HepG2 (cell line): ENCODE data around the gene DOK5. TPM values are rescaled to one million over a fixed set of nuclear protein-coding genes. Genes with fewer than 3 reads are reported as not detected.

Experiments
- ATAC-seq: fragments of 200-7000 bp; cut with Tn5 transposase; 3 replicates; pipeline ENCODE4 v1.9.1; 2020; ENCODE audit warnings: mild to moderate bottlenecking, moderate library complexity
- BruUV-seq: library from RNA; stranded (reverse); fragments of 400-500 nt; replicated peaks from 2 replicates; lab custom pipeline; 2021; lab: Mats Ljungman, UMichigan
- CTCF ChIA-PET: fragments of 300-600 bp; formaldehyde crosslinking; extraction: SDS; loops from one replicate; lab custom pipeline; 2021; ENCODE audit warnings: low total read pairs, inconsistent platforms, low intra/inter-chr PET ratio; lab: Yijun Ruan, JAX
- POLR2A ChIA-PET: fragments of 350-600 bp; sonication (Branson Sonifier 250); formaldehyde crosslinking; loops from one replicate; lab custom pipeline; 2020; ENCODE audit warnings: antibody characterized with exemption, inconsistent platforms; lab: Yijun Ruan, JAX
- DNase-seq: peaks from one replicate; pipeline ENCODE4 v3.0.0-alpha.2; 2015; ENCODE audit warnings: low spot score
- FAIRE-seq: peaks from 3 replicates; lab custom pipeline; 2011; peaks lifted over from hg19 to GRCh38; lab: Jason Lieb, UNC
- H2AFZ ChIP-seq: one replicate; pipeline ENCODE4 v1.6.1; 2011; ENCODE audit warnings: low read length, inconsistent platforms
- H3K27ac ChIP-seq: fragments of 300-600 bp; 3 replicates; pipeline ENCODE4 v1.8.0; 2011; ENCODE audit warnings: mixed run types, mild to moderate bottlenecking, mixed read lengths, low read length, inconsistent platforms; ENCODE audit not compliant: insufficient read depth; ENCODE audit errors: extremely low read length
- H3K27me3 ChIP-seq, 2 experiments: fragments of 200-600 bp in 1 of 2; 2 replicates in 1 of 2; 3 replicates in 1 of 2; pipeline versions ENCODE4 v1.6.0 to v1.8.0; 2011; ENCODE audit warnings: low read length in 2 of 2, mild to moderate bottlenecking in 2 of 2, moderate library complexity in 2 of 2, inconsistent platforms in 1 of 2; ENCODE audit not compliant: insufficient read depth in 2 of 2, control insufficient read depth in 1 of 2
- H3K36me3 ChIP-seq, 2 experiments: fragments of 200-600 bp in 1 of 2; replicated peaks in 1 of 2; 2 replicates in 1 of 2; 3 replicates in 1 of 2; pipeline versions ENCODE4 v1.5.1 to v1.8.0; 2011; ENCODE audit warnings: low read length in 2 of 2, inconsistent platforms in 1 of 2; ENCODE audit not compliant: insufficient read depth in 2 of 2, control insufficient read depth in 1 of 2
- H3K4me1 ChIP-seq: 2 replicates; pipeline ENCODE4 v1.5.1; 2012; ENCODE audit warnings: low read length, inconsistent platforms; ENCODE audit not compliant: insufficient read depth
- H3K4me2 ChIP-seq: 2 replicates; pipeline ENCODE4 v1.6.0; 2011; ENCODE audit warnings: low read depth, low read length, inconsistent platforms
- H3K4me3 ChIP-seq, 3 experiments: fragments of 200-600 bp in 1 of 3; sonication (generic), shearing (Covaris generic) in 1 of 3; replicated peaks in 1 of 3; 2 replicates each; pipeline ENCODE4 v1.5.1; 2011 to 2016; ENCODE audit warnings: low read length in 3 of 3, inconsistent platforms in 2 of 3, low read depth in 2 of 3, mild to moderate bottlenecking in 2 of 3, control low read depth in 1 of 3, mixed read lengths in 1 of 3; ENCODE audit not compliant: insufficient read depth in 1 of 3
- H3K79me2 ChIP-seq: one replicate; pipeline ENCODE4 v1.6.1; 2011; ENCODE audit warnings: low read length, inconsistent platforms; ENCODE audit not compliant: insufficient read depth
- H3K9ac ChIP-seq: 2 replicates; pipeline ENCODE4 v1.6.0; 2011; ENCODE audit warnings: mild to moderate bottlenecking, low read depth, low read length, inconsistent platforms; ENCODE audit not compliant: insufficient read depth
- H3K9me3 ChIP-seq: 2 replicates; pipeline ENCODE4 v1.5.1; 2012; ENCODE audit warnings: mild to moderate bottlenecking, low read length
- H4K20me1 ChIP-seq: 2 replicates; pipeline ENCODE4 v1.6.0; 2011; ENCODE audit warnings: inconsistent platforms, mild to moderate bottlenecking, low read length, moderate library complexity; ENCODE audit not compliant: insufficient read depth
- CBX5 ChIP-seq: sonication (generic); formaldehyde crosslinking; IDR thresholded peaks from 2 replicates; pipeline ENCODE4 v1.4.0; 2020; ENCODE audit warnings: missing genetic modification reagents, borderline replicate concordance
- CENPX ChIP-seq: sonication (generic); formaldehyde crosslinking; IDR thresholded peaks from 2 replicates; pipeline ENCODE4 v1.9.0; 2021; ENCODE audit warnings: mild to moderate bottlenecking, missing genetic modification reagents, moderate library complexity
- GATA4 ChIP-seq: sonication (generic); IDR thresholded peaks from 2 replicates; pipeline ENCODE4 v1.6.1; 2016; ENCODE audit warnings: antibody characterized with exemption, low read depth, borderline replicate concordance
- ISX ChIP-seq: sonication (generic); formaldehyde crosslinking; conservative IDR thresholded peaks from 2 replicates; pipeline ENCODE4 v1.5.0; 2020; ENCODE audit warnings: missing genetic modification reagents
- MLXIP ChIP-seq: sonication (generic); formaldehyde crosslinking; IDR thresholded peaks from 2 replicates; pipeline ENCODE4 v1.9.0; 2021; ENCODE audit warnings: missing genetic modification reagents, borderline replicate concordance
- ZNF276 ChIP-seq: sonication (generic); formaldehyde crosslinking; IDR thresholded peaks from 2 replicates; pipeline ENCODE4 v1.4.0; 2020; ENCODE audit warnings: mild to moderate bottlenecking, low read depth, missing genetic modification reagents
- ZNF331 ChIP-seq: sonication (generic); formaldehyde crosslinking; IDR thresholded peaks from 2 replicates; pipeline ENCODE4 v1.4.0; 2020; ENCODE audit warnings: missing genetic modification reagents
- ZNF34 ChIP-seq: sonication (generic); formaldehyde crosslinking; IDR thresholded peaks from 2 replicates; pipeline ENCODE4 v1.4.0; 2020; ENCODE audit warnings: mild to moderate bottlenecking, missing genetic modification reagents, borderline replicate concordance
- ZNF446 ChIP-seq: sonication (generic); formaldehyde crosslinking; IDR thresholded peaks from 2 replicates; pipeline ENCODE4 v1.5.0; 2020; ENCODE audit warnings: mild to moderate bottlenecking, missing genetic modification reagents
- ZNF619 ChIP-seq: sonication (generic); formaldehyde crosslinking; IDR thresholded peaks from 2 replicates; pipeline ENCODE4 v1.4.0; 2020; ENCODE audit warnings: mild to moderate bottlenecking, missing genetic modification reagents
- ZNF660 ChIP-seq: sonication (generic); formaldehyde crosslinking; IDR thresholded peaks from 2 replicates; pipeline ENCODE4 v1.5.1; 2020; ENCODE audit warnings: mild to moderate bottlenecking, low read depth, missing genetic modification reagents, borderline replicate concordance
- ZNF800 ChIP-seq: sonication (generic); formaldehyde crosslinking; IDR thresholded peaks from 2 replicates; pipeline ENCODE4 v1.4.0; 2020; ENCODE audit warnings: missing genetic modification reagents
- WGBS: methylation state at CpG from one replicate; pipeline ENCODE4 v1.1.6; 2017; ENCODE audit warnings: low lambda C conversion rate; 5-methylcytosine and 5-hydroxymethylcytosine counted together
- in situ Hi-C: cut with HindIII; loops from 2 replicates; pipeline ENCODE4 v1.10.0; 2017; ENCODE audit warnings: low pct_unique_long_range_greater_than_20kb; ENCODE audit not compliant: extremely low pct_ligation_motif_present
- intact Hi-C: fragments of 100-400 bp; cut with micrococcal nuclease; formaldehyde crosslinking; loops from one replicate; pipeline ENCODE4 v1.10.0; 2022; ENCODE audit not compliant: unreplicated experiment
- polyA plus RNA-seq, 8 experiments: library from polyadenylated mRNA; depleted of rRNA in 3 of 8; stranded (reverse) in 7 of 8; unstranded in 1 of 8; fragments of >200 nt; fragmentation: Illumina TruSeq in 4 of 8; extraction: Trizol in 4 of 8; gene quantifications; 2 replicates each; pipeline versions ENCODE4 v1.2.1 to v1.2.3, GENCODE V29; 2011 to 2016; ENCODE audit warnings: low read depth in 4 of 8, missing spikeins in 1 of 8, mixed read lengths in 1 of 8; ENCODE audit not compliant: insufficient read depth in 1 of 8
- total RNA-seq, 5 experiments: library from RNA; depleted of rRNA; stranded (reverse); fragments of >200 nt; fragmentation: Illumina TruSeq; extraction: Trizol; gene quantifications; 2 replicates each; pipeline ENCODE4 v1.2.3, GENCODE V29; 2016; ENCODE audit warnings: low read depth in 1 of 5

Gene DOK5
- total and polyA plus RNA-seq, 2 of the 13 experiments (the other 11 are each of a cell fraction or from before 2014, with no cell fraction given) = not detected

GRCh38 chr20:54636575-54636974 is 161.2 kb downstream of the DOK5 start:
- DNase-seq (no peak), ATAC-seq (no peak), FAIRE-seq (no peak)
- Histone ChIP-seq H3K4me1 (no peaks in the 10 kb centered on the region), H3K9me3 (no peaks in the 10 kb centered on the region), H3K36me3 (no peaks in the 10 kb centered on the region), H3K27me3 (peaks cover 1 to 13% of the 10 kb centered on the region in 2 experiments; a peak in 4 of 5 replicates), H3K4me2 (no peak overlapping the region), H3K27ac (no peak overlapping the region), H3K4me3 (no peak overlapping the region), H4K20me1 (no peaks in the 10 kb centered on the region), H3K9ac (no peak overlapping the region), H3K79me2 (no peaks in the 10 kb centered on the region), H2AFZ (no peak overlapping the region)
- CTCF ChIA-PET = no interaction called here
- in situ Hi-C loops (no loop called here), intact Hi-C loops (no loop called here)
- WGBS = 15% methylated on average over 5 of the region's 5 CpGs
- TF ChIP-seq ZNF800 (CRISPR knock-in tag) = no peak
- TF ChIP-seq MLXIP (CRISPR knock-in tag) = no peak
- TF ChIP-seq ZNF34 = no peak
- TF ChIP-seq ZNF619 (CRISPR knock-in tag) = no peak
- no peak for TF ChIP-seq ZNF276
- no peak for TF ChIP-seq GATA4
- no peak for TF ChIP-seq ZNF660 (CRISPR knock-in tag)
- TF ChIP-seq ZNF446 = no peak
- no peak for TF ChIP-seq CBX5 (CRISPR knock-in tag)
- no peak for TF ChIP-seq ISX (CRISPR knock-in tag)
- TF ChIP-seq CENPX (CRISPR knock-in tag) = no peak
- TF ChIP-seq ZNF331 = no peak
- POLR2A ChIA-PET = no interaction called here
- BruUV-seq = no TSS peak
